Mesenchymal stem cell (in vitro differentiated cells and primary cell): ENCODE data around the gene PLEKHG1.

Experiments used
- DNase-seq: peaks from one replicate; pipeline ENCODE4 v3.0.0-alpha.2; 2013
- H2AFZ ChIP-seq: one replicate; pipeline ENCODE4 v1.6.1; 2013; ENCODE audit warnings: low read depth, mild to moderate bottlenecking, control low read depth, inconsistent platforms, low read length, moderate library complexity
- H2AK5ac ChIP-seq: 2 replicates; pipeline ENCODE4 v1.6.1; 2013; ENCODE audit warnings: low read length, moderate library complexity, mild to moderate bottlenecking, inconsistent platforms; ENCODE audit not compliant: severe bottlenecking
- H2BK120ac ChIP-seq: one replicate; pipeline ENCODE4 v1.6.1; 2013; ENCODE audit warnings: low read depth, mild to moderate bottlenecking, inconsistent platforms, low read length, moderate library complexity
- H2BK12ac ChIP-seq, 2 experiments: one replicate each; pipeline ENCODE4 v1.6.1; 2013; ENCODE audit warnings: inconsistent platforms in 2 of 2, low read length in 2 of 2, mild to moderate bottlenecking in 2 of 2, moderate library complexity in 2 of 2, control low read depth in 1 of 2
- H2BK15ac ChIP-seq: one replicate; pipeline ENCODE4 v1.6.1; 2013; ENCODE audit warnings: mild to moderate bottlenecking, low read depth, inconsistent platforms; ENCODE audit not compliant: poor library complexity, severe bottlenecking
- H2BK5ac ChIP-seq: 2 replicates; pipeline ENCODE4 v1.6.1; 2013; ENCODE audit warnings: low read depth, mild to moderate bottlenecking, low read length, control low read depth, inconsistent platforms; ENCODE audit not compliant: poor library complexity, severe bottlenecking
- H3K14ac ChIP-seq, 2 experiments: one replicate each; pipeline ENCODE4 v1.6.1; 2013; ENCODE audit warnings: inconsistent platforms in 2 of 2, low read length in 2 of 2, control low read depth in 1 of 2, mild to moderate bottlenecking in 1 of 2, moderate library complexity in 1 of 2
- H3K18ac ChIP-seq, 2 experiments: one replicate each; pipeline ENCODE4 v1.6.1; 2013; ENCODE audit warnings: inconsistent platforms in 2 of 2, low read length in 2 of 2, control low read depth in 1 of 2, low read depth in 1 of 2, mild to moderate bottlenecking in 1 of 2
- H3K23ac ChIP-seq, 2 experiments: one replicate each; pipeline ENCODE4 v1.6.1; 2013; ENCODE audit warnings: inconsistent platforms in 2 of 2, low read length in 2 of 2, mild to moderate bottlenecking in 2 of 2, moderate library complexity in 2 of 2, control low read depth in 1 of 2
- H3K27ac ChIP-seq: 2 replicates; pipeline ENCODE4 v1.5.1; 2013; ENCODE audit warnings: mild to moderate bottlenecking, moderate library complexity, low read length, control low read depth, inconsistent platforms; ENCODE audit not compliant: poor library complexity, severe bottlenecking
- H3K27me3 ChIP-seq, 2 experiments: 2 replicates each; pipeline versions ENCODE4 v1.6.1 to v1.7.0; 2013; ENCODE audit warnings: low read length in 2 of 2, mild to moderate bottlenecking in 2 of 2, moderate library complexity in 2 of 2, control low read depth in 1 of 2, inconsistent platforms in 1 of 2; ENCODE audit not compliant: control insufficient read depth in 1 of 2, insufficient read depth in 1 of 2
- H3K36me3 ChIP-seq, 2 experiments: 2 replicates each; pipeline versions ENCODE4 v1.6.1 to v1.7.0; 2013; ENCODE audit warnings: low read length in 2 of 2, control low read depth in 1 of 2, inconsistent platforms in 1 of 2, low read depth in 1 of 2, mild to moderate bottlenecking in 1 of 2; ENCODE audit not compliant: insufficient read depth in 2 of 2, control insufficient read depth in 1 of 2
- H3K4ac ChIP-seq, 2 experiments: one replicate each; pipeline ENCODE4 v1.6.1; 2013; ENCODE audit warnings: inconsistent platforms in 2 of 2, low read length in 2 of 2, mild to moderate bottlenecking in 2 of 2, moderate library complexity in 2 of 2, control low read depth in 1 of 2, low read depth in 1 of 2
- H3K4me1 ChIP-seq: 2 replicates; pipeline ENCODE4 v1.6.1; 2013; ENCODE audit warnings: low read depth, low read length, control low read depth; ENCODE audit not compliant: control insufficient read depth, insufficient read depth
- H3K4me2 ChIP-seq: 2 replicates; pipeline ENCODE4 v1.6.1; 2013; ENCODE audit warnings: low read length, mild to moderate bottlenecking, inconsistent platforms; ENCODE audit not compliant: poor library complexity, severe bottlenecking
- H3K4me3 ChIP-seq, 2 experiments: 2 replicates each; pipeline versions ENCODE4 v1.5.1 to v1.7.0; 2013; ENCODE audit warnings: low read length in 2 of 2, mild to moderate bottlenecking in 2 of 2, control low read depth in 1 of 2, low read depth in 1 of 2; ENCODE audit not compliant: insufficient read depth in 1 of 2
- H3K79me1 ChIP-seq: replicated peaks from 2 replicates; pipeline ENCODE4 v1.6.1; 2013; ENCODE audit warnings: mild to moderate bottlenecking, control low read depth, low read length, inconsistent platforms; ENCODE audit not compliant: poor library complexity, severe bottlenecking
- H3K9ac ChIP-seq: 2 replicates; pipeline ENCODE4 v1.7.0; 2013; ENCODE audit warnings: mild to moderate bottlenecking, low read length, moderate library complexity
- H3K9me3 ChIP-seq: 2 replicates; pipeline ENCODE4 v1.7.0; 2013; ENCODE audit warnings: mild to moderate bottlenecking, low read length; ENCODE audit not compliant: control insufficient read depth
- H4K8ac ChIP-seq: one replicate; pipeline ENCODE4 v1.6.1; 2013; ENCODE audit warnings: inconsistent platforms, mild to moderate bottlenecking, low read length, moderate library complexity
- H4K91ac ChIP-seq: one replicate; pipeline ENCODE4 v1.6.1; 2013; ENCODE audit warnings: mild to moderate bottlenecking, low read length, inconsistent platforms
- WGBS: methylation state at CpG from one replicate; pipeline ENCODE4 v1.1.7; 2013; ENCODE audit warnings: mixed read lengths; 5-methylcytosine and 5-hydroxymethylcytosine counted together

PLEKHG1 gene

GRCh38 chr6:150646228-150646627 is 46.5 kb downstream of the PLEKHG1 start:
- WGBS, result 100% methylated on average over 1 of the region's 2 CpGs
- Histone ChIP-seq H2BK15ac (no peak overlapping the region), H3K4ac (no peak overlapping the region), H2AK5ac (no peak overlapping the region), H3K14ac (no peak overlapping the region), H3K9me3 (no peaks in the 10 kb centered on the region), H2BK12ac (no peak overlapping the region), H3K18ac (no peak overlapping the region), H2AFZ (no peak overlapping the region), H3K4me3 (no peak overlapping the region), H4K8ac (no peak overlapping the region), H3K36me3 (no peaks in the 10 kb centered on the region), H2BK120ac (no peak overlapping the region), H4K91ac (no peak overlapping the region), H3K4me1 (no peaks in the 10 kb centered on the region), H3K23ac (no peak overlapping the region), H3K27me3 (no peaks in the 10 kb centered on the region), H3K4me2 (no peak overlapping the region), H3K79me1 (no peaks in the 10 kb centered on the region), H2BK5ac (no peak overlapping the region), H3K9ac (no peak overlapping the region), H3K27ac (no peak overlapping the region)
- no peak for DNase-seq

GRCh38 chr6:150647051-150647450 is 47.4 kb downstream of the PLEKHG1 start:
- H3K36me3 ChIP-seq, result no peaks in the 10 kb centered on the region
- no peak overlapping the region for H2BK15ac ChIP-seq
- no peak overlapping the region for H3K23ac ChIP-seq
- no peaks in the 10 kb centered on the region for H3K4me1 ChIP-seq
- H3K27me3 ChIP-seq, result no peaks in the 10 kb centered on the region
- H3K4me2 ChIP-seq, result no peak overlapping the region
- DNase-seq, result no peak
- H2BK12ac ChIP-seq, result no peak overlapping the region
- no peaks in the 10 kb centered on the region for H3K79me1 ChIP-seq
- H3K27ac ChIP-seq, result no peak overlapping the region
- H4K91ac ChIP-seq, result no peak overlapping the region
- no peak overlapping the region for H3K14ac ChIP-seq
- H3K9me3 ChIP-seq, result no peaks in the 10 kb centered on the region
- H2BK5ac ChIP-seq, result no peak overlapping the region
- no peak overlapping the region for H3K4ac ChIP-seq
- no peak overlapping the region for H3K18ac ChIP-seq
- no peak overlapping the region for H2AFZ ChIP-seq
- no peak overlapping the region for H3K4me3 ChIP-seq
- H3K9ac ChIP-seq, result no peak overlapping the region
- no peak overlapping the region for H2BK120ac ChIP-seq
- H2AK5ac ChIP-seq, result no peak overlapping the region
- no peak overlapping the region for H4K8ac ChIP-seq
- no CpG with 5 or more reads among the region's 3 CpGs for WGBS
